DND-41 (cell line): Measurements from ENCODE around the gene CD93.

Source experiments
- EZH2 ChIP-seq: IDR thresholded peaks from 3 replicates; pipeline ENCODE4 v1.6.1; 2012; ENCODE audit warnings: borderline replicate concordance, low read depth, mild to moderate bottlenecking, moderate library complexity, low read length, inconsistent platforms; ENCODE audit not compliant: severe bottlenecking
- TF ChIP-seq, protein P1 (sequence below): IDR thresholded peaks from 2 replicates; pipeline ENCODE4 v1.5.1; 2012; ENCODE audit warnings: borderline replicate concordance, low read length, moderate library complexity, mild to moderate bottlenecking; ENCODE audit not compliant: poor library complexity, severe bottlenecking; ENCODE audit errors: extremely low read depth

DNA sequence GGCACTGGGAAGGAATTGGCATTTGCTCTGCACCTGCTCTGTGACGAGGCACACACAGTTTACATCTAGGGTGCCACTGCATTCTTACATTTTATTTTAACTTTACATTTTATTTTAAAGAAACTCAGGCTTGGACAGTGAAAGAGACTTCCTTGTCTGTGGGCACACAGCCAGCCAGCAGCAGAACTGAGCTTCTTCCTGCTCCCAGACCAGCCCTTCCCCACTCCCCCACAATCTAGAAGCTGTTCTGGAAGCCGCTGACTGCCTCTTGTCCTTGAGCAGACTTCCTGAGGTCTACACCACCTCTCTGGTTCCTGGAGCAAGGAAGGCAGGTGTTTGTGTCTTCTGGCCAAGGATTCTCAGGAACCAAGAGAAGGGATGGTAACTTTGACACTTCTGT is 27.9 kb upstream of the CD93 start:
- TF ChIP-seq, protein P1, sequence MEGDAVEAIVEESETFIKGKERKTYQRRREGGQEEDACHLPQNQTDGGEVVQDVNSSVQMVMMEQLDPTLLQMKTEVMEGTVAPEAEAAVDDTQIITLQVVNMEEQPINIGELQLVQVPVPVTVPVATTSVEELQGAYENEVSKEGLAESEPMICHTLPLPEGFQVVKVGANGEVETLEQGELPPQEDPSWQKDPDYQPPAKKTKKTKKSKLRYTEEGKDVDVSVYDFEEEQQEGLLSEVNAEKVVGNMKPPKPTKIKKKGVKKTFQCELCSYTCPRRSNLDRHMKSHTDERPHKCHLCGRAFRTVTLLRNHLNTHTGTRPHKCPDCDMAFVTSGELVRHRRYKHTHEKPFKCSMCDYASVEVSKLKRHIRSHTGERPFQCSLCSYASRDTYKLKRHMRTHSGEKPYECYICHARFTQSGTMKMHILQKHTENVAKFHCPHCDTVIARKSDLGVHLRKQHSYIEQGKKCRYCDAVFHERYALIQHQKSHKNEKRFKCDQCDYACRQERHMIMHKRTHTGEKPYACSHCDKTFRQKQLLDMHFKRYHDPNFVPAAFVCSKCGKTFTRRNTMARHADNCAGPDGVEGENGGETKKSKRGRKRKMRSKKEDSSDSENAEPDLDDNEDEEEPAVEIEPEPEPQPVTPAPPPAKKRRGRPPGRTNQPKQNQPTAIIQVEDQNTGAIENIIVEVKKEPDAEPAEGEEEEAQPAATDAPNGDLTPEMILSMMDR: no peak
- no peak for TF ChIP-seq EZH2
